ENCODE measurements around the gene PARVB.
A peak's percentile ranks its signal among the peaks of the same experiment; 100 is the strongest.

The PARVB gene

GRCh38 chr22:44185237-44186120 is 161.4 kb downstream of the PARVB start:
- DNase-seq (ENCODE audit: low spot score), result no peak

GRCh38 chr22:44186121-44186510 is 162.0 kb downstream of the PARVB start:
- DNase-seq (ENCODE audit: low spot score), result no peak

GRCh38 chr22:44186737-44187136 is 162.6 kb downstream of the PARVB start:
- DNase-seq (ENCODE audit: low spot score), result no peak

GRCh38 chr22:44187652-44188230 is 163.6 kb downstream of the PARVB start:
- DNase-seq (ENCODE audit: low spot score), result no peak

GRCh38 chr22:44188316-44188715 is 164.2 kb downstream of the PARVB start:
- DNase-seq (ENCODE audit: low spot score), result no peak

- DNase-seq (ENCODE audit: low spot score), result no peak
Observed at GRCh38 chr22:44188986-44189630, 165.0 kb downstream of the PARVB start.

GRCh38 chr22:44190381-44190976 is 166.4 kb downstream of the PARVB start:
- DNase-seq (ENCODE audit: low spot score), result no peak

GRCh38 chr22:44191036-44191454 is 166.9 kb downstream of the PARVB start:
- peak; percentile 53 for DNase-seq (ENCODE audit: low spot score)

- peak; percentile 20 for DNase-seq (ENCODE audit: low spot score)
Observed at GRCh38 chr22:44192098-44192815, 168.2 kb downstream of the PARVB start.

- DNase-seq (ENCODE audit: low spot score), result no peak
Observed at GRCh38 chr22:44192816-44193534, 168.9 kb downstream of the PARVB start.

- peak; percentile 58 for DNase-seq (ENCODE audit: low spot score)
Observed at GRCh38 chr22:44193535-44193891, 169.4 kb downstream of the PARVB start.

- no peak for DNase-seq (ENCODE audit: low spot score)
Observed at GRCh38 chr22:44194569-44194968, 170.5 kb downstream of the PARVB start.

- DNase-seq (ENCODE audit: low spot score), result no peak
Observed at GRCh38 chr22:44195189-44195871, 171.2 kb downstream of the PARVB start.

- DNase-seq (ENCODE audit: low spot score), result no peak
Observed at GRCh38 chr22:44196241-44196640, 172.1 kb downstream of the PARVB start.

GRCh38 chr22:44196731-44197131 is 172.6 kb downstream of the PARVB start:
- DNase-seq (ENCODE audit: low spot score), result no peak

- no peak for DNase-seq (ENCODE audit: low spot score)
Observed at GRCh38 chr22:44197271-44197670, 173.2 kb downstream of the PARVB start.

- DNase-seq (ENCODE audit: low spot score), result no peak
Observed at GRCh38 chr22:44199164-44199563, 175.1 kb downstream of the PARVB start.

- DNase-seq (ENCODE audit: low spot score), result no peak
Observed at GRCh38 chr22:44199866-44200265, 175.8 kb downstream of the PARVB start.

GRCh38 chr22:44200451-44200850 is 176.3 kb downstream of the PARVB start:
- DNase-seq (ENCODE audit: low spot score), result no peak

- no peak for DNase-seq (ENCODE audit: low spot score)
Observed at GRCh38 chr22:44200855-44201550, 176.9 kb downstream of the PARVB start.

Measured in activated CD4-positive, alpha-beta T cell treated with anti-CD3 and anti-CD28 coated beads, Interleukin-2, Interleukin-4, amounts not matched to agents 100 ng/mL and 50 ng/mL, durations not matched to agents 16 hours and 8 hours (primary cell).